K562 (cell line): ENCODE results near the gene CTPS1.

ENCODE experiments used
- NUFIP1 ChIP-seq: fragments of 450-650 bp; IDR thresholded peaks from 2 replicates; pipeline ENCODE4 v1.6.1; 2018; ENCODE audit not compliant: partially characterized antibody
- PKNOX1 ChIP-seq: fragments of 450-650 bp; IDR thresholded peaks from 2 replicates; pipeline ENCODE4 v1.6.1; 2016
- RAD21 ChIP-seq, 2 experiments: fragments of 250-450 bp in 1 of 2; fragments of 450-650 bp in 1 of 2; sonication (Bioruptor Pico) in 1 of 2; formaldehyde crosslinking in 1 of 2; IDR thresholded peaks in 1 of 2; conservative IDR thresholded peaks in 1 of 2; 2 replicates each; pipeline versions ENCODE4 v1.4.0 to v1.8.0; 2020 to 2022; ENCODE audit warnings: mild to moderate bottlenecking in 2 of 2, moderate library complexity in 1 of 2

- TF ChIP-seq RAD21 (CRISPR knock-in tag; conservative IDR thresholded peaks at IDR 0.05 in 1 of 2, IDR thresholded peaks at IDR 0.05 in 1 of 2) (no peak), NUFIP1 (no peak), PKNOX1 (no peak)
These were observed 53.8 kb downstream of the CTPS1 start for GRCh38 chr1:41033272-41033671.
